Mesendoderm (in vitro differentiated cells): ENCODE results near the gene CCL22.

Source experiments
- DNase-seq: peaks from one replicate; pipeline ENCODE4 v3.0.0; 2013
- H2AK5ac ChIP-seq: 2 replicates; pipeline ENCODE4 v1.6.1; 2013; ENCODE audit warnings: low read length, inconsistent platforms
- H2BK120ac ChIP-seq: 2 replicates; pipeline ENCODE4 v1.6.1; 2013; ENCODE audit warnings: low read depth, mild to moderate bottlenecking, low read length, moderate library complexity, mixed read lengths
- H2BK15ac ChIP-seq: replicated peaks from 2 replicates; pipeline ENCODE4 v1.6.1; 2013; ENCODE audit warnings: low read depth, mild to moderate bottlenecking, moderate library complexity
- H2BK5ac ChIP-seq: 2 replicates; pipeline ENCODE4 v1.6.1; 2013; ENCODE audit warnings: low read length, inconsistent platforms
- H3K18ac ChIP-seq: 2 replicates; pipeline ENCODE4 v1.6.1; 2013; ENCODE audit warnings: mild to moderate bottlenecking, low read length, mixed read lengths
- H3K23ac ChIP-seq: one replicate; pipeline ENCODE4 v1.6.1; 2013; ENCODE audit warnings: low read length
- H3K27ac ChIP-seq: 2 replicates; pipeline ENCODE4 v1.5.1; 2013; ENCODE audit warnings: low read depth, mild to moderate bottlenecking, inconsistent platforms, low read length, moderate library complexity
- H3K27me3 ChIP-seq: 2 replicates; pipeline ENCODE4 v1.6.1; 2013; ENCODE audit warnings: low read length, control low read depth, mild to moderate bottlenecking, inconsistent platforms; ENCODE audit not compliant: insufficient read depth, poor library complexity
- H3K36me3 ChIP-seq: 2 replicates; pipeline ENCODE4 v1.6.1; 2013; ENCODE audit warnings: low read length, inconsistent platforms; ENCODE audit not compliant: control insufficient read depth, insufficient read depth
- H3K4ac ChIP-seq: one replicate; pipeline ENCODE4 v1.6.1; 2013; ENCODE audit warnings: low read depth, mild to moderate bottlenecking, low read length, moderate library complexity
- H3K4me1 ChIP-seq: 2 replicates; pipeline ENCODE4 v1.6.1; 2013; ENCODE audit warnings: low read depth, low read length, inconsistent platforms; ENCODE audit not compliant: control insufficient read depth
- H3K4me2 ChIP-seq: 2 replicates; pipeline ENCODE4 v1.6.1; 2013; ENCODE audit warnings: low read length
- H3K4me3 ChIP-seq: 2 replicates; pipeline ENCODE4 v1.5.1; 2013; ENCODE audit warnings: mild to moderate bottlenecking, low read length
- H3K56ac ChIP-seq: one replicate; pipeline ENCODE4 v1.6.1; 2013; ENCODE audit warnings: low read length
- H3K79me1 ChIP-seq: 2 replicates; pipeline ENCODE4 v1.6.1; 2013; ENCODE audit warnings: low read length, inconsistent platforms
- H3K79me2 ChIP-seq: 2 replicates; pipeline ENCODE4 v1.6.1; 2013; ENCODE audit warnings: mild to moderate bottlenecking, low read length; ENCODE audit not compliant: control insufficient read depth, insufficient read depth
- H3K9ac ChIP-seq: 2 replicates; pipeline ENCODE4 v1.6.1; 2013; ENCODE audit warnings: low read length, inconsistent platforms
- H4K5ac ChIP-seq: one replicate; pipeline ENCODE4 v1.6.1; 2013; ENCODE audit warnings: low read length
- H4K8ac ChIP-seq: one replicate; pipeline ENCODE4 v1.6.1; 2013; ENCODE audit warnings: low read depth, mild to moderate bottlenecking, control low read depth, low read length, moderate library complexity
- WGBS: extraction: QIAGEN DNeasy Blood & Tissue Kit; methylation state at CpG from one replicate; pipeline ENCODE4 v1.1.7; 2013; ENCODE audit warnings: low lambda C conversion rate, missing lambda C conversion rate; ENCODE audit not compliant: insufficient coverage; ENCODE audit errors: extremely low coverage; 5-methylcytosine and 5-hydroxymethylcytosine counted together

The CCL22 gene

DNA sequence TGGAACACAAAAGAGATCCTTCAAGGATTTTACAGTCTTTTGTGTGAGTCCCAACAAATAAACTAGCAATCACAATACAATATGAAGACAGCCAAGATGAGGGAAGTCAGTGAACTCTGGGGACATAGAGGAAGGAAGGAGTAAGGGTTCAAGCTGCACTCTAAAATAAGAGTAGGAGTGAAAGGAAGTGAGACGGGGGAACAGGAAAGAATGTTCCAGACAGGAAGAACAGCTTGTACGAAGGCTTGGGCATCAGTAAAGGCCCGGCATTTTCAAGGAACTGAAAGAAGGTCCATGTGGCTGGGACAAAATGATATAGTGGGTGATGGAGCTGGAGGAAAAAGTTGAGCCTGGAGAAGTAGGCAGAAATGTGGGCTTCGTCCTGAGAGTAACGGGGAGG, 50.5 kb downstream of the CCL22 start:
- Histone ChIP-seq H4K5ac (no peak overlapping the region), H3K27ac (no peak overlapping the region), H4K8ac (no peak overlapping the region), H3K4me3 (no peak overlapping the region), H2BK15ac (no peak overlapping the region), H3K79me2 (no peaks in the 10 kb centered on the region), H2BK5ac (no peak overlapping the region), H3K18ac (no peak overlapping the region), H3K36me3 (no peaks in the 10 kb centered on the region), H3K4me1 (no peaks in the 10 kb centered on the region), H3K4me2 (no peak overlapping the region), H3K23ac (no peak overlapping the region), H3K4ac (no peak overlapping the region), H3K9ac (no peak overlapping the region), H3K79me1 (no peaks in the 10 kb centered on the region), H3K27me3 (no peaks in the 10 kb centered on the region), H2BK120ac (no peak overlapping the region), H3K56ac (no peak overlapping the region), H2AK5ac (no peak overlapping the region)
- no peak for DNase-seq
- WGBS, result no CpG with 5 or more reads among the region's 5 CpGs

DNA sequence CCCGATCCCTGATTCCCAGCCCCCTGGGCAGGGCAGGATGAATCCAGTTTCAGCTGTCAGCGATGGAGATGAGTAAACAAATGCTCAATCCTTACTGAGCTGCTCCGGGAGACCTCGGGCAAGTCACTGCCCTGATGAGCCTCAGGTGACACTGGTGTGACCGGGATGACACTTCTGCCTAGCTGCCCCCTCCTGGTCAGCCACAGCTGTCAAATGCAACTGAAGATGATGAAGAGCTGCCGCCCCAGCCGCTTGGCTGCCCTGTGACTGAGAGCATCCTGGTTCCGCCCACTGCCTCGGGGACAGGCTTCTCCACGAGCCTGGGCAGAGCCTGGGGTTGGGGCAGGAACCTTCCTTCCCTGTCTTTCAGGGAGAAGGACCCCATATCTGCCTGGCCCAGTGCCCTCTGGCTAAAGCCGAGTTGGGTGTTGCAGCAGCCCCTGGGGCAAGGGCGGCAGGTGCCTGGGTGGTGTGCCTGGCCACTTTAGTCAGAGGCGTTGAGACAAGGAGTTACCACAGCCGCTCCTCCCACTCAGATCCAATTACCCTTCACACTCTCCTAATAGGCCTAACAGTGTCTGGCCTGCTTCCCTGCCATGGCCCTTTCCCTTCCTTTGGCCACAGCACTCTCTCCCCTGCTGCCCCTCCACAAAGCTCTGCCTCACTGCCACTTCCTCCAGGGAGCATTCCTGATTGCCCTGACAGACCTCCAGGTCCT, 51.4 kb downstream of the CCL22 start:
- no peak overlapping the region for H2BK120ac ChIP-seq
- no peak overlapping the region for H3K18ac ChIP-seq
- H3K9ac ChIP-seq, result no peak overlapping the region
- H3K79me1 ChIP-seq, result no peaks in the 10 kb centered on the region
- H3K27me3 ChIP-seq, result no peaks in the 10 kb centered on the region
- H2BK5ac ChIP-seq, result no peak overlapping the region
- WGBS, result no CpG with 5 or more reads among the region's 14 CpGs
- no peak overlapping the region for H4K8ac ChIP-seq
- no peaks in the 10 kb centered on the region for H3K4me1 ChIP-seq
- H3K4me2 ChIP-seq, result no peak overlapping the region
- H3K4ac ChIP-seq, result no peak overlapping the region
- peak; percentile 33 for DNase-seq
- H3K23ac ChIP-seq, result no peak overlapping the region
- H3K56ac ChIP-seq, result no peak overlapping the region
- H3K36me3 ChIP-seq, result no peaks in the 10 kb centered on the region
- H3K79me2 ChIP-seq, result no peaks in the 10 kb centered on the region
- H2BK15ac ChIP-seq, result no peak overlapping the region
- H3K4me3 ChIP-seq, result no peak overlapping the region
- no peak overlapping the region for H3K27ac ChIP-seq
- H2AK5ac ChIP-seq, result no peak overlapping the region
- H4K5ac ChIP-seq, result no peak overlapping the region

DNA sequence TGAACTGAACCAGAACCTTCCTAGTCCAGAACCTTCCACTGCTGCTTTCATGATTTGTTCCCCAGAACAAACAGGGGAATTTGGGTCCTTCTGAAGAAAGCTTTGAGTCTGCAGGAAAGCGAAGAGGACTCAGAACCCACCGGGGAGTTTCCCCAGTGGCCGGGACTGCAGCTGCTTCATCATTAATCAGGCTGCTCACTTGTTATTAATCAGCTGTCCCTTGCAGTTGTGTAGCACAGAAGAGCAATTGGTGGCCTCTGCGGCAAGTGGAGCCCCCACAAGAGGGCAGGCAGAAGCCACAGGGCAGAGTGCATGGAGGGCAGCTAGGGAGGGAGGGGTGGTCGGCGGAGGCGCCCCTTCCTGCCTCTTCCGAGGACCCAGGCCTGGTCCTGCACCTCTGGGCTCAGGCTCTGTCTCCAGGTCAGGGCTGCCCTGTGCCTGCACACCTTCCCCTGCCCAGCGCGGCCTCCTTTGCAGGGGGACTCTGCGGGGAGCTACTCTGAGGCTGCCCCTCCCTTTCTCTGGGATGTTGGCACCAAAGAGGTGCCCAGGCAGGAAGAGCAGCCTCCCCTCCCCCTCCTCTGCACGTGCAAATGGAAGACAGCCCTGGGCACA, 52.9 kb downstream of the CCL22 start:
- no peak for DNase-seq
- Histone ChIP-seq H3K27me3 (no peaks in the 10 kb centered on the region), H3K4me3 (no peak overlapping the region), H4K8ac (no peak overlapping the region), H3K27ac (no peak overlapping the region), H3K9ac (no peak overlapping the region), H3K56ac (no peak overlapping the region), H3K4me2 (no peak overlapping the region), H2BK15ac (no peak overlapping the region), H3K4me1 (no peaks in the 10 kb centered on the region), H3K79me1 (no peaks in the 10 kb centered on the region), H2AK5ac (no peak overlapping the region), H3K36me3 (no peaks in the 10 kb centered on the region), H2BK5ac (no peak overlapping the region), H3K79me2 (no peaks in the 10 kb centered on the region), H3K18ac (no peak overlapping the region), H3K23ac (no peak overlapping the region), H4K5ac (no peak overlapping the region), H3K4ac (no peak overlapping the region), H2BK120ac (no peak overlapping the region)
- WGBS, result no CpG with 5 or more reads among the region's 12 CpGs

DNA sequence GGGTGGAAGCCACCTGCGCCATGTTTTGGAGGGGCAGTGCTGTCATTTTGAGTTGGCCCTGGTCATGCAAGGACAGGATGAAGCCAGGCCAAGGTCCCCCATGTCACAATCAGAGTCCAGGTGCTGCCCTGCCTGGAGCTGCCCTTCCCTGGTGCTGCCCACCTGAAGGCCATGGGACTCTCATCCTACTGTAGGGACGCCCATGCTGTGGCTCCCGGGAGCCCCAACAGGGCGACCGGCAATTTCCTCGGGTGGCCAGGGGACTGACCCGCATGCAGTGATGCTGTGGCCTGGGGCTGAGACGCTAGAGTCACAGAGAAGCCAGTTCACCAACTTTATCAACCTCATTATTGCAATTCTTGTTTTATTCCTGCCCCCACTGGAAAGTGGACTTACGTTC, 54.0 kb downstream of the CCL22 start:
- H3K23ac ChIP-seq, result no peak overlapping the region
- H2BK5ac ChIP-seq, result no peak overlapping the region
- no peak overlapping the region for H3K18ac ChIP-seq
- no peaks in the 10 kb centered on the region for H3K27me3 ChIP-seq
- H2BK120ac ChIP-seq, result no peak overlapping the region
- H3K56ac ChIP-seq, result no peak overlapping the region
- no peak overlapping the region for H3K4ac ChIP-seq
- no peaks in the 10 kb centered on the region for H3K4me1 ChIP-seq
- no peak overlapping the region for H3K9ac ChIP-seq
- no peak overlapping the region for H4K5ac ChIP-seq
- no peak overlapping the region for H3K4me2 ChIP-seq
- no peak overlapping the region for H2BK15ac ChIP-seq
- H3K79me1 ChIP-seq, result no peaks in the 10 kb centered on the region
- no peak overlapping the region for H3K27ac ChIP-seq
- H3K79me2 ChIP-seq, result no peaks in the 10 kb centered on the region
- no peaks in the 10 kb centered on the region for H3K36me3 ChIP-seq
- H4K8ac ChIP-seq, result no peak overlapping the region
- WGBS, result no CpG with 5 or more reads among the region's 9 CpGs
- DNase-seq, result no peak
- H2AK5ac ChIP-seq, result no peak overlapping the region
- no peak overlapping the region for H3K4me3 ChIP-seq

DNA sequence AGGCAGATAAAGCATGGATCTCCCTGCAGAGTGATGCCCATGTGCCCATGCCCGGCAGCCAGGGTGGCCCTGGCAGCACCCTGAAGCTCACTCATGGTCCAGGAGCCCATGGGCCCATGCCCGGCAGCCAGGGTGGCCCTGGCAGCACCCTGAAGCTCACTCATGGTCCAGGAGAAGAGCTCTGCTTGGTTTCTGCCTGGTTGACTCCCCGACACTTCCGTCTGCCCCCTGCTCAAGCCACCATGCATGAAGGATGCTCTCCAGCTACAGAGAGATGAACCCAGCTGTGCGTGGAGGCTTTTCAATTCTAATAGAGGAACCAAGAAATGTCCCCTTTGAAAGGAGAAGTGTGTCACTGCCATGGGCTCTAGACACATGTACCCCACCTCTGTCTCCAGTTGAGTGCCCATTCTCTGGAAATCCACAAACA, 54.7 kb downstream of the CCL22 start:
- H3K4me2 ChIP-seq, result no peak overlapping the region
- DNase-seq, result no peak
- H2BK120ac ChIP-seq, result no peak overlapping the region
- H3K56ac ChIP-seq, result no peak overlapping the region
- H3K9ac ChIP-seq, result no peak overlapping the region
- H2AK5ac ChIP-seq, result no peak overlapping the region
- H3K27ac ChIP-seq, result no peak overlapping the region
- no peak overlapping the region for H4K5ac ChIP-seq
- no peak overlapping the region for H3K18ac ChIP-seq
- H3K4ac ChIP-seq, result no peak overlapping the region
- no peak overlapping the region for H4K8ac ChIP-seq
- no peaks in the 10 kb centered on the region for H3K36me3 ChIP-seq
- H3K79me2 ChIP-seq, result no peaks in the 10 kb centered on the region
- WGBS, result no CpG with 5 or more reads among the region's 5 CpGs
- H2BK5ac ChIP-seq, result no peak overlapping the region
- H3K79me1 ChIP-seq, result no peaks in the 10 kb centered on the region
- no peak overlapping the region for H2BK15ac ChIP-seq
- H3K27me3 ChIP-seq, result no peaks in the 10 kb centered on the region
- no peak overlapping the region for H3K4me3 ChIP-seq
- no peak overlapping the region for H3K23ac ChIP-seq
- peaks cover 2% of the 10 kb centered on the region for H3K4me1 ChIP-seq

DNA sequence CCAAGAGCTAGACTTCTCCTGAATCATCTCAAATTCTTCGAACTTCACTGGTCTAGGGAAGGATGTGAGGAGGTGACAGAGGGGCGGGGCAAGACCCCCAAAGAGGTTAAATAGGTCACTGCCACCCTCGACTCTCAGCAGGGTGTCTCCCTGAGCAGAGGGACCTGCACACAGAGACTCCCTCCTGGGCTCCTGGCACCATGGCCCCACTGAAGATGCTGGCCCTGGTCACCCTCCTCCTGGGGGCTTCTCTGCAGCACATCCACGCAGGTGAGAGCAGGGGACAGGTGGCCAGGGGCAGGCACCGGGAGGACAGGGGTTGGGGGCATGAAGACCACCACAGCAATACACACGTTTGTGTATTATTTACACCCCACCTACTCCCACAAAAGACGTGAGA, 55.1 kb downstream of the CCL22 start:
- no peak overlapping the region for H2BK120ac ChIP-seq
- H2BK5ac ChIP-seq, result no peak overlapping the region
- H3K27ac ChIP-seq, result no peak overlapping the region
- H3K4ac ChIP-seq, result no peak overlapping the region
- H3K4me3 ChIP-seq, result no peak overlapping the region
- H4K5ac ChIP-seq, result no peak overlapping the region
- no peak overlapping the region for H2BK15ac ChIP-seq
- DNase-seq, result no peak
- H3K79me2 ChIP-seq, result no peaks in the 10 kb centered on the region
- H3K36me3 ChIP-seq, result no peaks in the 10 kb centered on the region
- peaks cover 4% of the 10 kb centered on the region for H3K4me1 ChIP-seq
- no CpG with 5 or more reads among the region's 7 CpGs for WGBS
- no peaks in the 10 kb centered on the region for H3K27me3 ChIP-seq
- no peak overlapping the region for H3K9ac ChIP-seq
- H3K4me2 ChIP-seq, result no peak overlapping the region
- no peak overlapping the region for H3K56ac ChIP-seq
- H3K79me1 ChIP-seq, result no peaks in the 10 kb centered on the region
- H4K8ac ChIP-seq, result no peak overlapping the region
- H3K23ac ChIP-seq, result no peak overlapping the region
- no peak overlapping the region for H3K18ac ChIP-seq
- H2AK5ac ChIP-seq, result no peak overlapping the region
